GM23338 (cell line): ENCODE results near the gene ARHGEF40. TPM values are rescaled to one million over a fixed set of nuclear protein-coding genes. Genes with fewer than 3 reads are reported as not detected.

Experiments used
- ATAC-seq: fragments of 200-7000 bp; cut with Tn5 transposase; 3 replicates; pipeline ENCODE4 v1.9.1; 2020
- DNase-seq: peaks from one replicate; pipeline ENCODE4 v3.0.0-alpha.2; 2015; ENCODE audit warnings: low spot score
- H2AFZ ChIP-seq: fragments of 200-600 bp; sonication (generic); 2 replicates; pipeline ENCODE4 v1.8.0; 2016; ENCODE audit warnings: antibody characterized with exemption, mild to moderate bottlenecking, moderate library complexity
- H3F3A ChIP-seq: fragments of 200-600 bp; sonication (generic); replicated peaks from 2 replicates; pipeline ENCODE4 v1.8.0; 2017; ENCODE audit warnings: antibody characterized with exemption, mixed run types, low read depth
- H3K27ac ChIP-seq: fragments of 200-600 bp; sonication (generic); 2 replicates; pipeline ENCODE4 v1.6.1; 2016; ENCODE audit warnings: low read depth
- H3K27me3 ChIP-seq: fragments of 200-600 bp; sonication (generic); 2 replicates; pipeline ENCODE4 v1.8.0; 2016; ENCODE audit warnings: mild to moderate bottlenecking, mixed run types, moderate library complexity; ENCODE audit not compliant: insufficient read depth
- H3K36me3 ChIP-seq: fragments of 200-600 bp; sonication (generic); 2 replicates; pipeline ENCODE4 v1.8.0; 2016; ENCODE audit warnings: mild to moderate bottlenecking; ENCODE audit not compliant: insufficient read depth
- H3K4me1 ChIP-seq: fragments of 200-600 bp; sonication (generic); 2 replicates; pipeline ENCODE4 v1.8.0; 2016; ENCODE audit warnings: mild to moderate bottlenecking, moderate library complexity; ENCODE audit not compliant: insufficient read depth
- H3K4me2 ChIP-seq: fragments of 200-600 bp; sonication (generic); 2 replicates; pipeline ENCODE4 v1.7.1; 2017; ENCODE audit warnings: mixed run types
- H3K4me3 ChIP-seq: fragments of 200-600 bp; sonication (generic); 2 replicates; pipeline ENCODE4 v1.6.1; 2016; ENCODE audit warnings: mixed run types
- H3K79me2 ChIP-seq: fragments of 200-600 bp; sonication (generic); replicated peaks from 2 replicates; pipeline ENCODE4 v1.8.0; 2017; ENCODE audit warnings: mild to moderate bottlenecking; ENCODE audit not compliant: insufficient read depth
- H3K9me2 ChIP-seq: fragments of 200-600 bp; sonication (generic); 2 replicates; pipeline ENCODE4 v1.8.0; 2017; ENCODE audit not compliant: insufficient read depth
- H4K20me1 ChIP-seq: fragments of 200-600 bp; sonication (generic); replicated peaks from 2 replicates; pipeline ENCODE4 v1.8.0; 2017; ENCODE audit warnings: mild to moderate bottlenecking; ENCODE audit not compliant: insufficient read depth
- H3K27ac Mint-ChIP-seq: 2 replicates; pipeline ENCODE4 v1.8.0; 2020; ENCODE audit warnings: inconsistent platforms, mild to moderate bottlenecking, moderate library complexity, mixed read lengths
- H3K27me3 Mint-ChIP-seq: 3 replicates; pipeline ENCODE4 v1.8.0; 2022; ENCODE audit warnings: low read depth, mild to moderate bottlenecking, moderate library complexity, mixed read lengths, inconsistent platforms; ENCODE audit not compliant: insufficient read depth, poor library complexity
- H3K36me3 Mint-ChIP-seq: 3 replicates; pipeline ENCODE4 v1.8.0; 2021; ENCODE audit warnings: low read depth, mild to moderate bottlenecking, inconsistent platforms, moderate library complexity, mixed read lengths
- H3K4me1 Mint-ChIP-seq: 3 replicates; pipeline ENCODE4 v1.8.0; 2020; ENCODE audit warnings: mild to moderate bottlenecking, inconsistent platforms, mixed read lengths
- H3K4me3 Mint-ChIP-seq: 3 replicates; pipeline ENCODE4 v1.8.0; 2021; ENCODE audit warnings: moderate library complexity, mild to moderate bottlenecking, inconsistent platforms, mixed read lengths
- H3K9me3 Mint-ChIP-seq: 3 replicates; pipeline ENCODE4 v1.8.0; 2020; ENCODE audit warnings: moderate library complexity, mild to moderate bottlenecking, inconsistent platforms, mixed read lengths
- CREB1 ChIP-seq: fragments of 250-450 bp; sonication (Bioruptor Pico); IDR thresholded peaks from 2 replicates; pipeline ENCODE4 v1.5.0; 2020; ENCODE audit warnings: low read depth, mild to moderate bottlenecking, moderate library complexity
- CTCF ChIP-seq, 2 experiments: fragments of 200-600 bp in 1 of 2; sonication (generic) in 1 of 2; conservative IDR thresholded peaks; 2 replicates each; pipeline versions ENCODE4 v1.5.1 to v1.6.1; 2016 to 2017; ENCODE audit warnings: antibody characterized with exemption in 2 of 2, low read depth in 2 of 2, mild to moderate bottlenecking in 2 of 2, moderate library complexity in 1 of 2
- ETS1 ChIP-seq: IDR thresholded peaks from 2 replicates; pipeline ENCODE4 v1.6.1; 2016; ENCODE audit warnings: antibody characterized with exemption
- EZH2 ChIP-seq: fragments of 200-600 bp; sonication (generic); IDR thresholded peaks from one replicate; pipeline ENCODE4 v1.8.0; 2017; ENCODE audit warnings: antibody characterized with exemption, mild to moderate bottlenecking, low read depth; ENCODE audit not compliant: unreplicated experiment
- EZH2phosphoT487 ChIP-seq: fragments of 200-600 bp; sonication (generic); IDR thresholded peaks from one replicate; pipeline ENCODE4 v1.8.1; 2018; ENCODE audit warnings: antibody characterized with exemption; ENCODE audit not compliant: unreplicated experiment
- JUNB ChIP-seq: IDR thresholded peaks from one replicate; pipeline ENCODE4 v1.6.1; 2016; ENCODE audit warnings: antibody characterized with exemption; ENCODE audit not compliant: unreplicated experiment
- NANOG ChIP-seq: IDR thresholded peaks from 2 replicates; pipeline ENCODE4 v1.6.1; 2016; ENCODE audit warnings: antibody characterized with exemption, borderline replicate concordance
- STAT1 ChIP-seq: IDR thresholded peaks from one replicate; pipeline ENCODE4 v1.6.1; 2016; ENCODE audit warnings: antibody characterized with exemption; ENCODE audit not compliant: unreplicated experiment
- ZNF114 ChIP-seq: fragments of 250-450 bp; sonication (Bioruptor Pico); IDR thresholded peaks from 2 replicates; pipeline ENCODE4 v1.5.0; 2020; ENCODE audit warnings: mild to moderate bottlenecking, moderate library complexity
- ZNF462 ChIP-seq: fragments of 250-450 bp; sonication (Bioruptor Pico); IDR thresholded peaks from 2 replicates; pipeline ENCODE4 v1.5.0; 2020; ENCODE audit warnings: mild to moderate bottlenecking, moderate library complexity
- polyA plus RNA-seq: library from polyadenylated mRNA; unstranded; fragments of >200 nt; fragmentation: Nextera tagmentation; extraction: Ambion mirVana; gene quantifications from 2 replicates; pipeline ENCODE4 v1.2.1, GENCODE V29; 2016
- total RNA-seq: library from RNA; depleted of rRNA; stranded (reverse); fragments of >200 nt; shearing (Covaris generic); gene quantifications from 2 replicates; pipeline ENCODE4 v1.2.3, GENCODE V29; 2014

Gene ARHGEF40
- total and polyA plus RNA-seq, 2 experiments from 2014 or later, result 17.7 to 44.6 TPM

- TF ChIP-seq ZNF462 (CRISPR knock-in tag), result no peak
- TF ChIP-seq ZNF114 (CRISPR knock-in tag), result no peak
- no peak for TF ChIP-seq JUNB
- TF ChIP-seq STAT1, result no peak
- TF ChIP-seq NANOG, result no peak
Measured at GRCh38 chr14:21072781-21073339, 2.8 kb downstream of the ARHGEF40 start (continued).

GRCh38 chr14:21073921-21074320, 3.8 kb downstream of the ARHGEF40 start:
- peaks cover 21% of the 10 kb centered on the region for H3K27me3 Mint-ChIP-seq
- no peak overlapping the region for H3K27ac ChIP-seq
- peaks cover 12% of the 10 kb centered on the region; the same call in 1 of the 2 replicates for H3K36me3 ChIP-seq
- H3K9me2 ChIP-seq, result no peaks in the 10 kb centered on the region
- no peak overlapping the region for H3K27ac Mint-ChIP-seq
- no peak overlapping the region for H3K4me3 Mint-ChIP-seq
- no peak overlapping the region for H3K4me2 ChIP-seq
- peaks cover 19% of the 10 kb centered on the region for H3K4me1 Mint-ChIP-seq
- peaks cover 64% of the 10 kb centered on the region for H3K36me3 Mint-ChIP-seq
- no peak for ATAC-seq
- no peak for DNase-seq
- peaks cover 13% of the 10 kb centered on the region for H3K4me1 ChIP-seq
- H3K9me3 Mint-ChIP-seq, result no peaks in the 10 kb centered on the region; the same call in 1 of the 3 replicates
- no peak for TF ChIP-seq EZH2
- no peak for TF ChIP-seq CREB1 (CRISPR knock-in tag)
- no peak for TF ChIP-seq NANOG
- TF ChIP-seq JUNB, result no peak
- TF ChIP-seq CTCF (conservative IDR thresholded peaks at IDR 0.05; ENCODE audit: low read depth in 2 of 2), result no peak
- TF ChIP-seq EZH2phosphoT487, result no peak
- TF ChIP-seq STAT1, result no peak
- no peak for TF ChIP-seq ZNF114 (CRISPR knock-in tag)
- TF ChIP-seq ETS1, result no peak
- H3K4me3 ChIP-seq, result no peak overlapping the region
- H3K27me3 ChIP-seq, result peaks cover 4% of the 10 kb centered on the region
- peaks cover 17% of the 10 kb centered on the region for H3F3A ChIP-seq
- peaks cover 3% of the 10 kb centered on the region; the same call in 1 of the 2 replicates for H4K20me1 ChIP-seq
- peaks cover 6% of the 10 kb centered on the region for H3K79me2 ChIP-seq
- no peak overlapping the region for H2AFZ ChIP-seq
